GM15510 (cell line): Measurements from ENCODE around the gene FTSJ1.

Source experiments
- POLR2A ChIP-seq: IDR thresholded peaks from 3 replicates; pipeline ENCODE4 v1.6.1; 2011; ENCODE audit warnings: borderline replicate concordance; ENCODE audit not compliant: insufficient read length; ENCODE audit errors: extremely low read depth

Gene FTSJ1

DNA sequence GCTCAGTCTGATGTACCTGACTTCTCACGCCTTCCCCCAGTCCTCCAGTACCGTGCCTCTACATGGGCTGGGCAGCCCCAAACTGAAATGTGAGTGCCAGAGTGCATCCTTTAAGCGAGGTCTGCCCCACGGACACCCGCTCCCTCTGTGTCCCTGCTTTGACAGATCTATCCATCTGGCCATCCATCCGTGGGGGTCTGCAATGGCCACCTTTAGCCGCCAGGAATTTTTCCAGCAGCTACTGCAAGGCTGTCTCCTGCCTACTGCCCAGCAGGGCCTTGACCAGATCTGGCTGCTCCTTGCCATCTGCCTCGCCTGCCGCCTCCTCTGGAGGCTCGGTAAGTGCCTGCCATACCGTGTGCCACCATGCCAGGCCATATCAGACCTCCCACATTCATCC, 33.6 kb downstream of the FTSJ1 start:
- TF ChIP-seq POLR2A = no peak

DNA sequence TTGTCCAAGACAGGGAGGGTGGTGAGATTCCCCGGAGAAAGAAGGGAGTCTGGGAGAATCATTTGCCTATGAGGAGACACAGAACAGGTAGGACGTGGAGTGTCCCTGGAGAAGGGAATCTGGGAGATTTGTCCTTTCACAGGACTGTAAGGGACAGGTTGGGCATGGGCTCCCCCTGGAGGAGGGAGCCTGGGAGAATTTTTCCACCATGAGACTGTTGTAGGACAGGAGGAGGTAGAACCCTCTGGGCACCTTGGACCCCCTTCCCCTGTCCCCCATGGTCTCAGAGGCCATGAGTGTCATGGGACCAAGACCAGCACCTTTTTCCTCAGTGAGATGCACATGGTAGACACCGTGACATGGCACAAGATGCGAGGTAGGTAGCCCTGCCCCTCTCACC, 35.6 kb downstream of the FTSJ1 start:
- no peak for TF ChIP-seq POLR2A

DNA sequence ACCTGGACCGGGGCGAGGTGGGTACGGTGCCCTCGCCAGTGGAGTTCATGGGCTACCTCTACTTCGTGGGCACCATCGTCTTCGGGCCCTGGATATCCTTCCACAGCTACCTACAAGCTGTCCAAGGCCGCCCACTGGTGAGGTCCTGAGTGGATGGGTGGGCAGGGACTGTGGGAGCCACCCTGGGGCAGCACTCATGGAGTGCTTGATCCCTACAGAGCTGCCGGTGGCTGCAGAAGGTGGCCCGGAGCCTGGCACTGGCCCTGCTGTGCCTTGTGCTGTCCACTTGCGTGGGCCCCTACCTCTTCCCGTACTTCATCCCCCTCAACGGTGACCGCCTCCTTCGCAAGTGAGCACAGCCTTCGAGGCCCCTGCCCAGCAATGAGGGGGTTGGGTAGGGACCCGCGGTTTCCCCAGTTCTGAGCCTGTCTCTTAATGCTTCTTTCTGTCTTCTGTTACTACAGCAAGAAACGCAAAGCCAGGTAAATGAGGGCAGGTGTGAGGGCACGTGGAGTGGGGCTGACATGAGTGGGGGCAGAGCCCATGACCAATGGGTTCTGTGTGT, 36.5 kb downstream of the FTSJ1 start:
- no peak for TF ChIP-seq POLR2A

DNA sequence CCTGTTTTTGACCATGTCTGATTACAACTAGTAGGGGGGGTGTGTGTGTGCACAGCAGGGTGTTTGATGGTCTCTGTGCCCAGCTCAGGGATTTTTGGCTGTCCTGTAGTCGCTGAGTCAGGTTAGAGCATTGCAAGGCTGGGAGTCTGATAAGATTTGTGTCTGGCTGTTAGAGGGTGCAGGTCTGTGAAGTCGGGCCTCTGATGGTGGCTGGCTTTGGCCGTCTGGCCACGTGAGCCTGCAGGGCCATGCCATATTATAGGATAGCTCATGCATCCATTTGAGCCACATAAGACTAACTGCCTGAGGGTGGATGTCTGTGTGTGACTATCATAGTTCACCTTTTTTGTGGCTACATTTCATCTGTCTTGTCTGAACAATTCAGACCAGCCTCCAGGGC, 37.7 kb downstream of the FTSJ1 start:
- TF ChIP-seq POLR2A = no peak

GRCh38 chrX:48514126-48514806, 38.3 kb downstream of the FTSJ1 start:
- TF ChIP-seq POLR2A = no peak

GRCh38 chrX:48514868-48515460, 39.0 kb downstream of the FTSJ1 start:
- no peak for TF ChIP-seq POLR2A

DNA sequence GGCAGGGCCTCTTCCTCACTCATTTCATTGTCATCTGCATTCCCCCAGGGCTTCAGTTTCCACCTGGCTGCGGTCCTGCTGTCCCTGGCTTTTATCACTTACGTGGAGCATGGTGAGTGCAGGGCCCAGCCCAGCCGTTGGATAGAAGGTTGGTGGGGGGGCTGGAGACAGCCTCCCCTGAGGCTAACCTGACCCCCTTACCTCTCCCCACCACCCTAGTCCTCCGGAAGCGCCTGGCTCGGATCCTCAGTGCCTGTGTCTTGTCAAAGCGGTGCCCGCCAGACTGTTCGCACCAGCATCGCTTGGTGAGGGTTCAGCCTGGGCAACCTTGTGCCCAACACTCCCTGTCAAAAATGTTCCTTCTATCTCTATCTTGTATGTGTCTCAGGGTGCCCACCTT, 39.8 kb downstream of the FTSJ1 start:
- TF ChIP-seq POLR2A = no peak

DNA sequence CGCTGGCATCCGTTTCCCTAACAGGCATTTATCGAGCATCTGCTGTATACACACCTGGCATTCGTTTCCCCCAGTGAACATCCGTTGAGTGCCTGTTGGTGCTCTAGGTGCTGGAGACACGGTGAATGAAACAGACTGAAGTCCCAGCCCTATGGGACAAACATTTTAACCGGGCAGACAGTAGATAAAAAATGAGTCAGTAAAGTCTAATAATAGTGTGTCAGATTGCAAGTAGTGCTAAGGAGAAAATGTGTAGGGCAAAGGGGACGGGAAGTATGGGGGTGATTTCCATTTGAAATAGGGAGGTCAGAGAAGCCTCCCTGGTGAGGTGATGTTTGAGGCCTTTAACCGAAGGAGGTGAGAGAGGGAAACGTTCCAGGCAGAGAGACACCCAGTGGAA, 40.3 kb downstream of the FTSJ1 start:
- no peak for TF ChIP-seq POLR2A

DNA sequence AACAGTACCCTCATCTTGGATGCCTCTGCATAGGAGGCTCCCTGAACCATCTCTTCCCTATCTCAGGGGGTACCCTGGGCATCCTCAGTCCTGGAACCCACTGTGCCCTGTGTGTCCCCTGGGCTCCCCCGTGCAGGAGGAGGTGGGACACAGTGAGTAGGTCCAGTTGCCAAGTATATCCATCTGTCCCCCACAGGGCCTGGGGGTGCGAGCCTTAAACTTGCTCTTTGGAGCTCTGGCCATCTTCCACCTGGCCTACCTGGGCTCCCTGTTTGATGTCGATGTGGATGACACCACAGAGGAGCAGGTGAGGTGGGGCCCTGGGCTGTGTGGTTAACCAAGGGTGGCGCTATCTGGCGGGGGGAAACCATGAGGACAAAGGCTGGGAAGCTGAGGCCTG, 41.0 kb downstream of the FTSJ1 start:
- no peak for TF ChIP-seq POLR2A

- no peak for TF ChIP-seq POLR2A
These were observed 44.5 kb downstream of the FTSJ1 start for GRCh38 chrX:48520455-48520854.

- no peak for TF ChIP-seq POLR2A
These were observed 45.0 kb downstream of the FTSJ1 start for GRCh38 chrX:48520976-48521352.

GRCh38 chrX:48521353-48522243, 45.6 kb downstream of the FTSJ1 start, which contains the start of gene EBP:
Gene EBP, plus strand, starts transcription at chrX:48521808. Its CDS starts 1,964 bp downstream, at chrX:48523772.
- peak; percentile 79 for TF ChIP-seq POLR2A

GRCh38 chrX:48522291-48522690, 46.3 kb downstream of the FTSJ1 start:
- TF ChIP-seq POLR2A = no peak

DNA sequence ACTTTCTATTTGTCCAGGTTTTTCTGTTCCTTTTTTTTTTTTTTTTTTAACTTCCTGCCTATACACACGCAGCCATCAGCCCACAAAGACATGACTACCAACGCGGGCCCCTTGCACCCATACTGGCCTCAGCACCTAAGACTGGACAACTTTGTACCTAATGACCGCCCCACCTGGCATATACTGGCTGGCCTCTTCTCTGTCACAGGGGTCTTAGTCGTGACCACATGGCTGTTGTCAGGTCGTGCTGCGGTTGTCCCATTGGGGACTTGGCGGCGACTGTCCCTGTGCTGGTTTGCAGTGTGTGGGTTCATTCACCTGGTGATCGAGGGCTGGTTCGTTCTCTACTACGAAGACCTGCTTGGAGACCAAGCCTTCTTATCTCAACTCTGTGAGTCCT, 47.7 kb downstream of the FTSJ1 start:
- TF ChIP-seq POLR2A = no peak

DNA sequence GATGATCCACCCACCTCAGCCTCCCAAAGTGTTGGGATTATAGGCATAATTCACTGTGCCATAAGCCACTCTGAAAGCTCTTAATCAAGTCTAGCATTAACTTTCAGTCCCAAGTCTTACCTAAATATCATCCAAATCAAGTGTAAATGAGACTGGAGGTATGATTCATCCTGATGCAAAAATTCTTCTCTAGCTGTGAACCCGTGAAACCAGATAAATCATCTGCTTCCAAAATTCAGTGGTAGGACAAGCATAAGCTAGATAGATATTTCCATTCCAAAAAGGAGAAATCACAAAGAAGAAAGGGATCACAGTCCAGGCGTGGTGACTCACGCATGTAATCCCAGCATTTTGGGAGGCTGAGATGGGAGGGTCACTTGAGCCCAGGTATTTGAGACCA, 54.7 kb downstream of the FTSJ1 start:
- TF ChIP-seq POLR2A = no peak
